ENCODE data around the gene CD55.

Gene CD55

GRCh38 chr1:207311888-207312603, 9.4 kb upstream of the CD55 start:
- TF ChIP-seq, protein P1, sequence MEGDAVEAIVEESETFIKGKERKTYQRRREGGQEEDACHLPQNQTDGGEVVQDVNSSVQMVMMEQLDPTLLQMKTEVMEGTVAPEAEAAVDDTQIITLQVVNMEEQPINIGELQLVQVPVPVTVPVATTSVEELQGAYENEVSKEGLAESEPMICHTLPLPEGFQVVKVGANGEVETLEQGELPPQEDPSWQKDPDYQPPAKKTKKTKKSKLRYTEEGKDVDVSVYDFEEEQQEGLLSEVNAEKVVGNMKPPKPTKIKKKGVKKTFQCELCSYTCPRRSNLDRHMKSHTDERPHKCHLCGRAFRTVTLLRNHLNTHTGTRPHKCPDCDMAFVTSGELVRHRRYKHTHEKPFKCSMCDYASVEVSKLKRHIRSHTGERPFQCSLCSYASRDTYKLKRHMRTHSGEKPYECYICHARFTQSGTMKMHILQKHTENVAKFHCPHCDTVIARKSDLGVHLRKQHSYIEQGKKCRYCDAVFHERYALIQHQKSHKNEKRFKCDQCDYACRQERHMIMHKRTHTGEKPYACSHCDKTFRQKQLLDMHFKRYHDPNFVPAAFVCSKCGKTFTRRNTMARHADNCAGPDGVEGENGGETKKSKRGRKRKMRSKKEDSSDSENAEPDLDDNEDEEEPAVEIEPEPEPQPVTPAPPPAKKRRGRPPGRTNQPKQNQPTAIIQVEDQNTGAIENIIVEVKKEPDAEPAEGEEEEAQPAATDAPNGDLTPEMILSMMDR (IDR thresholded peaks at IDR 0.05; ENCODE audit: borderline replicate concordance, insufficient read depth, low read depth, low read length): no peak
- H3K4me3 ChIP-seq (ENCODE audit: low read depth, low read length): no peak overlapping the region

- H3K4me3 ChIP-seq (ENCODE audit: low read depth, low read length): no peak overlapping the region
- TF ChIP-seq, protein P1 (IDR thresholded peaks at IDR 0.05; ENCODE audit: borderline replicate concordance, insufficient read depth, low read depth, low read length): no peak
Observed at GRCh38 chr1:207312604-207312920, 8.9 kb upstream of the CD55 start.

DNA sequence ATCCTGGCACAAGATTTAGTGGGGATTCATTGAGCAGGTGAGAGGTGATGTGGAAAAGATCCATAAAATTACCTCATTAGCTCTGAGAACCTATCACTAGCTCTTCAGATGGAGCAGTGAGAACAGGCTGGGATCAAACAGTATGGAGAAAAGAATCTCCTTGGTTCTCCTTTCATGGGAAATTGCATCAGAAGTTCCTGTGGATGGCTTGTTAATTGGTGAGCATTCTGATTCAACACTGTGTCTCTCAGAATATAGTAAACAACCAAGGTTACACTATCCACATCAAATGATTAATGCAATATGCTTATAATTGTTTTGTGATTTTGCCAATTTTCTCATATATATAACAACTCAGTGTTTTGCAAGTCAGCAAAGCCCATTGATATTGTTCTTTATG, 8.3 kb upstream of the CD55 start:
- TF ChIP-seq, protein P1 (IDR thresholded peaks at IDR 0.05; ENCODE audit: borderline replicate concordance, insufficient read depth, low read depth, low read length): no peak
- no peak overlapping the region for H3K4me3 ChIP-seq (ENCODE audit: low read depth, low read length)

GRCh38 chr1:207314816-207315215, 6.7 kb upstream of the CD55 start:
- TF ChIP-seq, protein P1 (IDR thresholded peaks at IDR 0.05; ENCODE audit: borderline replicate concordance, insufficient read depth, low read depth, low read length): no peak
- no peak overlapping the region for H3K4me3 ChIP-seq (ENCODE audit: low read depth, low read length)

DNA sequence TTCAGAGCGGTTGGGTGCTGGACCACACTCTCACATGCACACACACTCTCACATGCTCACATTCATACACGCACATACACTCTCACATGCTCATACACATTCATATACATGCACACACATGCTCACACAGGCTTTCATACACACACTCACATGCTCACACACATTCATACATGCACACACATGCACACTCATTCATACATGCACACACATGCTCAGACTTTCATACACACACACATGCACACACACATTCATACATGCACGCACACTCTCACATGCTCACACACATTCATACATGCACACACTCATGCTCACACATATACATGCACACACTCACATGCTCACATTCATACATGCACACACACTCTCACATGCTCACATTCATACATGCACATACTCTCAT, 6.0 kb upstream of the CD55 start:
- no peak overlapping the region for H3K4me3 ChIP-seq (ENCODE audit: low read depth, low read length)
- TF ChIP-seq, protein P1 (IDR thresholded peaks at IDR 0.05; ENCODE audit: borderline replicate concordance, insufficient read depth, low read depth, low read length): no peak

GRCh38 chr1:207316141-207316540, 5.3 kb upstream of the CD55 start:
- no peak overlapping the region for H3K4me3 ChIP-seq (ENCODE audit: low read depth, low read length)
- TF ChIP-seq, protein P1 (IDR thresholded peaks at IDR 0.05; ENCODE audit: borderline replicate concordance, insufficient read depth, low read depth, low read length): no peak

DNA sequence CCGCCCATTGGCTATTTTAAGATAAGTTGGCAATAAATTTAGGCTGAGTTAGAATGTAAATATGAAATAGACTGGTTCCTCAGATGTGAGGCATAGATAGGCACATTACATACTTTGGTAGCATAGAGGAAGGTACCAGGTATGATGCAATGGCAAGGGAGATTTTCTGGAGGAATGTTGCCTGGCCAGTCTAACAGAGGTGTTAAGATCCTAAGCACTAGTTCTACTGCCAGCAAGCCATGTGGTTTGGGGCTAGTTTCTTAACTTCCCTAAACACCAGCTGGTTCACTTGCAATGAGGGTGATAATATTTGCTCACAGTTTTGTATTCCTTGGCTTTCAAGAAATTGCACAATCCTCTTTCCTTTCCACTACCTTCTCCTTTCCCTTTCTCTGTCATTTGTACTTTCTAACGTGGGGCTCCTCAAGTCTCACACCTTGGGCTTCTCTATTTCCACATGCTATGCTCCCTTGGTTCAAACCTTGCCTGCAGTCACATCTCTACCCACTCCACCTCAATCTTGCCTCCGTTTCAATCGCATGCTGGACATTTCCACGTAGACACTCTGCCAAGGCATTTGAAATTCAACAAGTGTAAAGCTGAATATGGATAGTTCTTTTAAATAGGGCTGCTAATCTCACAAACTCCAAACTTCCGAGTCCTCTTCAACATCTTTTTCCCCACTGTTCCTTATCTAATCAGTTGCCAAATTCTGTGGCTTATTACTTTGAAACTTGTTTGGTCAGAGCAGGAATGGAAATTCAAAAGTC, 4.7 kb upstream of the CD55 start:
- no peak overlapping the region for H3K4me3 ChIP-seq (ENCODE audit: low read depth, low read length)
- TF ChIP-seq, protein P1 (IDR thresholded peaks at IDR 0.05; ENCODE audit: borderline replicate concordance, insufficient read depth, low read depth, low read length): no peak

All from GM12875 (cell line).